Endodermal cell (in vitro differentiated cells): ENCODE measurements around the gene LRRC45. TPM values are rescaled to one million over a fixed set of nuclear protein-coding genes. Genes with fewer than 3 reads are reported as not detected.

Source experiments
- DNase-seq: peaks from one replicate; pipeline ENCODE4 v3.0.0-alpha.2; 2017
- H3K27ac ChIP-seq: 2 replicates; pipeline ENCODE4 v1.5.1; 2013; ENCODE audit warnings: mild to moderate bottlenecking, low read depth, low read length, moderate library complexity
- H3K27me3 ChIP-seq: 2 replicates; pipeline ENCODE4 v1.6.1; 2013; ENCODE audit warnings: mild to moderate bottlenecking, low read length, moderate library complexity; ENCODE audit not compliant: insufficient read depth, control insufficient read depth, poor library complexity, severe bottlenecking
- H3K36me3 ChIP-seq: 2 replicates; pipeline ENCODE4 v1.7.0; 2013; ENCODE audit warnings: mild to moderate bottlenecking, low read length, moderate library complexity; ENCODE audit not compliant: control insufficient read depth, insufficient read depth
- H3K4me1 ChIP-seq: one replicate; pipeline ENCODE4 v1.7.0; 2013; ENCODE audit warnings: low read length; ENCODE audit not compliant: control insufficient read depth, insufficient read depth
- H3K4me3 ChIP-seq: 2 replicates; pipeline ENCODE4 v1.5.1; 2013; ENCODE audit warnings: mild to moderate bottlenecking, low read length, moderate library complexity
- H3K9ac ChIP-seq: 2 replicates; pipeline ENCODE4 v1.6.1; 2013; ENCODE audit warnings: mild to moderate bottlenecking, low read length, moderate library complexity; ENCODE audit not compliant: poor library complexity, severe bottlenecking; ENCODE audit errors: extremely low read depth
- H3K9me3 ChIP-seq: 2 replicates; pipeline ENCODE4 v1.6.1; 2013; ENCODE audit warnings: mild to moderate bottlenecking, low read length, moderate library complexity; ENCODE audit not compliant: control insufficient read depth
- H3K27ac Mint-ChIP-seq: 2 replicates; pipeline ENCODE4 v1.8.0; 2020; ENCODE audit warnings: mixed read lengths
- H3K27me3 Mint-ChIP-seq: 2 replicates; pipeline ENCODE4 v1.8.0; 2021; ENCODE audit warnings: mild to moderate bottlenecking, mixed read lengths; ENCODE audit not compliant: insufficient read depth
- H3K36me3 Mint-ChIP-seq: 2 replicates; pipeline ENCODE4 v1.8.0; 2020; ENCODE audit warnings: low read depth, mixed read lengths
- H3K4me1 Mint-ChIP-seq: 2 replicates; pipeline ENCODE4 v1.8.0; 2020; ENCODE audit warnings: mixed read lengths
- H3K4me3 Mint-ChIP-seq: 2 replicates; pipeline ENCODE4 v1.8.0; 2020; ENCODE audit warnings: mild to moderate bottlenecking, moderate library complexity, mixed read lengths
- H3K9me3 Mint-ChIP-seq: 2 replicates; pipeline ENCODE4 v1.8.0; 2020; ENCODE audit warnings: mild to moderate bottlenecking, mixed read lengths
- WGBS, 2 experiments: methylation state at CpG; one replicate each; pipeline versions ENCODE4 v1.1.5 to v1.1.7; 2013; ENCODE audit warnings: missing lambda C conversion rate in 2 of 2, mixed read lengths in 1 of 2; ENCODE audit not compliant: insufficient coverage in 1 of 2, insufficient read length in 1 of 2; 5-methylcytosine and 5-hydroxymethylcytosine counted together
- total RNA-seq, 2 donors: library from RNA; stranded (reverse); fragmentation: NEBNext Ultra II Directional in 1 of 2; extraction: Animal tissue kit (Norgen Biotek cat#: 25700) in 1 of 2; gene quantifications; 2 replicates in 1 of 2; 3 replicates in 1 of 2; pipeline ENCODE4 v1.2.1, GENCODE V29; 2021
- TF ChIP-seq, protein P1 (sequence below): fragments of 200-600 bp; sonication (generic); conservative IDR thresholded peaks from 2 replicates; pipeline ENCODE4 v1.5.0; 2021; ENCODE audit warnings: antibody characterized with exemption, mild to moderate bottlenecking

LRRC45 gene
- total RNA-seq, 2 donors from 2014 or later, result 35.1 to 38.9 TPM

DNA sequence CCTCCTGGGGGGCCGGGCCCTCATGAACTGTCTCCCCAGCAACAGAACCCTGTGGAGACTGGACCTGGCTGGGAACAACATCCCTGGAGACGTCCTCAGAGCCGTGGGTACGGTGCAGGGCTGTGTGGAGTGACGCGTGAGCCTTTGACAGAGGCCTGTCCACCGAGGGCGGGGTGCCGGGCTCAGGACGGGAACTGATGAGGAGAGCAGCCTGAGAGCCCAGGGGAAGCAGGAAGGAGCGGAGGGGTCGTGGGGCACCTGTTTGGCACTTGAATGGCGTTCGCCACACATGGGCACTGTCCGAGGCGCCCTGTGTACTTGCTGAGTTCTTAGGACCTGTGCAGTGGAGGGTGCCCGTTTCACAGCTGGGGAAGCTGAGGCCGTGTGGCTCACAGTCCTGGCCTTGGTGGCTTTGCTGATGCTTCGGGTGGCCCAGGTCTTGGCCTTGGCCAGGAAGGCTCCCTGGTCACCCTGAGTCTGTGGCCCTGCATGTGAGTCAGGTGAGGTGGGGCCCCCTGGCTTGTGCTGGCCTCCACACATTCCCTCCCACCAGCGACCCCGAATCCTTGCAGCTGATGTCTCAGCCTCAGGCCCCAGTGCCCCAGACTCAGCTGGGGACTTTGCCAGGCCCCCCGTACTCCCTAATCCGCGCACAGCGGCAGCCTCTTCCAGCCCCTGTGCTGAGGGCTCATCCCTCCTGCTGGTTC lies 2.4 kb downstream of the LRRC45 start:
- Mint-ChIP-seq H3K27me3 (no peaks in the 10 kb centered on the region), H3K4me3 (no peak overlapping the region), H3K9me3 (no peaks in the 10 kb centered on the region), H3K36me3 (peaks cover 12% of the 10 kb centered on the region), H3K27ac (no peak overlapping the region), H3K4me1 (peaks cover 10% of the 10 kb centered on the region)
- TF ChIP-seq, protein P1, sequence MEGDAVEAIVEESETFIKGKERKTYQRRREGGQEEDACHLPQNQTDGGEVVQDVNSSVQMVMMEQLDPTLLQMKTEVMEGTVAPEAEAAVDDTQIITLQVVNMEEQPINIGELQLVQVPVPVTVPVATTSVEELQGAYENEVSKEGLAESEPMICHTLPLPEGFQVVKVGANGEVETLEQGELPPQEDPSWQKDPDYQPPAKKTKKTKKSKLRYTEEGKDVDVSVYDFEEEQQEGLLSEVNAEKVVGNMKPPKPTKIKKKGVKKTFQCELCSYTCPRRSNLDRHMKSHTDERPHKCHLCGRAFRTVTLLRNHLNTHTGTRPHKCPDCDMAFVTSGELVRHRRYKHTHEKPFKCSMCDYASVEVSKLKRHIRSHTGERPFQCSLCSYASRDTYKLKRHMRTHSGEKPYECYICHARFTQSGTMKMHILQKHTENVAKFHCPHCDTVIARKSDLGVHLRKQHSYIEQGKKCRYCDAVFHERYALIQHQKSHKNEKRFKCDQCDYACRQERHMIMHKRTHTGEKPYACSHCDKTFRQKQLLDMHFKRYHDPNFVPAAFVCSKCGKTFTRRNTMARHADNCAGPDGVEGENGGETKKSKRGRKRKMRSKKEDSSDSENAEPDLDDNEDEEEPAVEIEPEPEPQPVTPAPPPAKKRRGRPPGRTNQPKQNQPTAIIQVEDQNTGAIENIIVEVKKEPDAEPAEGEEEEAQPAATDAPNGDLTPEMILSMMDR, result no peak
- H3K4me3 ChIP-seq, result no peak overlapping the region
- H3K4me1 ChIP-seq, result peaks cover 4% of the 10 kb centered on the region
- DNase-seq, result no peak
- no peaks in the 10 kb centered on the region for H3K9me3 ChIP-seq
- H3K9ac ChIP-seq, result no peak overlapping the region
- no peaks in the 10 kb centered on the region for H3K36me3 ChIP-seq
- no peaks in the 10 kb centered on the region for H3K27me3 ChIP-seq
- no peak overlapping the region for H3K27ac ChIP-seq
- WGBS, 2 experiments, result 93 to 94% methylated on average over 15 to 25 of the region's 25 CpGs

DNA sequence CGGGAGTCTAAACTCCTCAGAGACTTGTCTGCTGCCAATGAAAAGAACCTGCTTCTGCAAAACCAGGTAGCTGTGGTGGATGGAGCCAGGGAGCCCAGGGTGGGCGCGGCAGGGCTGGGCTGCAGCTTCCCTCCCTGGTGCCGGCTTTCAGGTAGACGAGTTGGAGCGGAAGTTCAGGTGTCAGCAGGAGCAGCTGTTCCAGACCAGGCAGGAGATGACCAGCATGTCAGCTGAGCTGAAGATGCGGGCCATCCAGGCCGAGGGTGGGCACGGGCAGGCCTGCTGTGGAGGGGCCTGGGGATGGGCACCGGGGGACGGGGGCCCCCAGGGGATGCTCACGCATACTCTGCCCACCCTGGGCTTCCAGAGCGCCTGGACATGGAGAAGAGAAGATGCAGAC lies 5.1 kb downstream of the LRRC45 start:
- no peaks in the 10 kb centered on the region for H3K36me3 ChIP-seq
- Mint-ChIP-seq H3K27ac (no peak overlapping the region), H3K4me3 (no peak overlapping the region), H3K36me3 (peaks cover 15% of the 10 kb centered on the region), H3K4me1 (peaks cover 6% of the 10 kb centered on the region), H3K9me3 (no peaks in the 10 kb centered on the region), H3K27me3 (no peaks in the 10 kb centered on the region)
- H3K27ac ChIP-seq, result no peak overlapping the region
- no peak overlapping the region for H3K4me3 ChIP-seq
- TF ChIP-seq, protein P1, result no peak
- peaks cover 4% of the 10 kb centered on the region for H3K4me1 ChIP-seq
- H3K27me3 ChIP-seq, result no peaks in the 10 kb centered on the region
- no peak for DNase-seq
- no peaks in the 10 kb centered on the region for H3K9me3 ChIP-seq
- WGBS, 2 experiments, result 93 to 98% methylated on average over 7 to 13 of the region's 13 CpGs
- H3K9ac ChIP-seq, result no peak overlapping the region

DNA sequence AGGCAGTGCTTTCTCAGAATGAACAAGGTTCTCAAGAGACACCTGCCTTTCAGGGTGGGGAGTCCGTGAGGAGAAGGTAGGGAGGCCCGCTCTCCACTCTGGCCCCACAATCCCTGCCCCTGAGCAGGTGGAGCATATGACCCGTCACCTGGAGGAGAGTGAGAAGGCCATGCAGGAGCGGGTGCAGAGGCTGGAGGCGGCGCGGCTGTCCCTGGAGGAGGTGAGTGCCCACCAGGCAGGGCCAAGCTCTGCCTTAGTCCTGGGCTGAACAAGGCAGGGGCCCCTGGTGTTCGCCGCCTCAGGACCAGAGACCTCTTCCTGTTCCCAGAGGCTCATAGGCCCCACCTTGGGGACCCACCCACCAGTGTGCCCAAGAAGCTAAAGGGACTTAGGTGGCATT lies 5.9 kb downstream of the LRRC45 start:
- Histone ChIP-seq H3K9me3 (no peaks in the 10 kb centered on the region), H3K4me1 (peaks cover 4% of the 10 kb centered on the region), H3K27me3 (no peaks in the 10 kb centered on the region), H3K4me3 (no peak overlapping the region), H3K27ac (no peak overlapping the region), H3K9ac (no peak overlapping the region), H3K36me3 (no peaks in the 10 kb centered on the region)
- 93 to 100% methylated on average over 9 of the region's 9 CpGs for WGBS, 2 experiments
- no peak overlapping the region for H3K27ac Mint-ChIP-seq
- no peaks in the 10 kb centered on the region for H3K27me3 Mint-ChIP-seq
- TF ChIP-seq, protein P1, result no peak
- peaks cover 4% of the 10 kb centered on the region for H3K4me1 Mint-ChIP-seq
- no peaks in the 10 kb centered on the region for H3K9me3 Mint-ChIP-seq
- no peak overlapping the region for H3K4me3 Mint-ChIP-seq
- peaks cover 15% of the 10 kb centered on the region for H3K36me3 Mint-ChIP-seq
- no peak for DNase-seq
